Caco-2 (cell line): ENCODE data around the gene CLDN19. TPM values are rescaled to one million over a fixed set of nuclear protein-coding genes. Genes with fewer than 3 reads are reported as not detected.

Experiments
- BruUV-seq: library from RNA; stranded (reverse); fragments of 400-500 nt; replicated peaks from 2 replicates; lab custom pipeline; 2021; lab: Mats Ljungman, UMichigan
- CTCF ChIA-PET: fragments of 300-600 bp; sonication (Branson Sonifier 250); formaldehyde crosslinking; loops from one replicate; lab custom pipeline; 2022; ENCODE audit warnings: antibody characterized with exemption; lab: Charles Lee
- POLR2A ChIA-PET: fragments of 300-600 bp; sonication (Branson Sonifier 250); formaldehyde crosslinking; loops from one replicate; lab custom pipeline; 2022; ENCODE audit warnings: antibody characterized with exemption; lab: Charles Lee
- DNase-seq, 2 experiments: peaks; one replicate each; pipeline versions ENCODE4 v3.0.0 to v3.0.0-alpha.2; 2020 to 2022
- H3K27me3 ChIP-seq: replicated peaks from 2 replicates; pipeline ENCODE4 v1.6.0; 2011; ENCODE audit warnings: low read length; ENCODE audit not compliant: control insufficient read depth, insufficient read depth
- H3K36me3 ChIP-seq: 2 replicates; pipeline ENCODE4 v1.5.1; 2011; ENCODE audit warnings: low read length; ENCODE audit not compliant: control insufficient read depth, insufficient read depth
- H3K4me1 ChIP-seq: fragments of 250-450 bp; sonication (Bioruptor Pico); 2 replicates; pipeline ENCODE4 v1.5.1; 2020; ENCODE audit warnings: mild to moderate bottlenecking
- H3K4me3 ChIP-seq: 2 replicates; pipeline ENCODE4 v1.5.1; 2011; ENCODE audit warnings: low read depth, mild to moderate bottlenecking, control low read depth, low read length
- H3K9me3 ChIP-seq: fragments of 250-450 bp; sonication (Bioruptor Pico); 2 replicates; pipeline ENCODE4 v1.5.1; 2020; ENCODE audit warnings: mild to moderate bottlenecking, moderate library complexity
- H3K27ac Mint-ChIP-seq: one replicate; pipeline ENCODE4 v1.8.0; 2022; ENCODE audit warnings: mixed read lengths; ENCODE audit not compliant: unreplicated experiment
- H3K27me3 Mint-ChIP-seq: one replicate; pipeline ENCODE4 v1.8.0; 2022; ENCODE audit warnings: mixed read lengths; ENCODE audit not compliant: insufficient read depth, unreplicated experiment
- H3K36me3 Mint-ChIP-seq: one replicate; pipeline ENCODE4 v1.8.0; 2022; ENCODE audit warnings: mild to moderate bottlenecking, mixed read lengths; ENCODE audit not compliant: insufficient read depth, unreplicated experiment
- H3K4me1 Mint-ChIP-seq: one replicate; pipeline ENCODE4 v1.8.0; 2022; ENCODE audit warnings: low read depth, mixed read lengths; ENCODE audit not compliant: unreplicated experiment
- H3K4me3 Mint-ChIP-seq: one replicate; pipeline ENCODE4 v1.8.0; 2022; ENCODE audit warnings: mild to moderate bottlenecking, moderate library complexity, mixed read lengths; ENCODE audit not compliant: unreplicated experiment
- H3K9me3 Mint-ChIP-seq: one replicate; pipeline ENCODE4 v1.8.0; 2022; ENCODE audit warnings: mixed read lengths; ENCODE audit not compliant: unreplicated experiment
- intact Hi-C: fragments of 100-400 bp; cut with micrococcal nuclease; formaldehyde crosslinking; loops from one replicate; pipeline ENCODE4 v1.10.0; 2022; ENCODE audit not compliant: unreplicated experiment
- total RNA-seq: library from RNA; stranded (reverse); gene quantifications from 2 replicates; pipeline ENCODE4 v1.2.3, GENCODE V29; 2022
- TF ChIP-seq, protein P1 (sequence below), 2 experiments: fragments of 200-600 bp in 1 of 2; IDR thresholded peaks; 1 replicate in 1 of 2; 2 replicates in 1 of 2; pipeline versions ENCODE4 v1.5.1 to v1.8.0; 2011 to 2022; ENCODE audit warnings: antibody characterized with exemption in 1 of 2, control low read depth in 1 of 2, inconsistent platforms in 1 of 2, low read depth in 1 of 2, low read length in 1 of 2, mild to moderate bottlenecking in 1 of 2, moderate library complexity in 1 of 2; ENCODE audit not compliant: insufficient read depth in 1 of 2, severe bottlenecking in 1 of 2, unreplicated experiment in 1 of 2

CLDN19 gene
- total RNA-seq, 1 experiment from 2014 or later = 4.0 TPM

DNA sequence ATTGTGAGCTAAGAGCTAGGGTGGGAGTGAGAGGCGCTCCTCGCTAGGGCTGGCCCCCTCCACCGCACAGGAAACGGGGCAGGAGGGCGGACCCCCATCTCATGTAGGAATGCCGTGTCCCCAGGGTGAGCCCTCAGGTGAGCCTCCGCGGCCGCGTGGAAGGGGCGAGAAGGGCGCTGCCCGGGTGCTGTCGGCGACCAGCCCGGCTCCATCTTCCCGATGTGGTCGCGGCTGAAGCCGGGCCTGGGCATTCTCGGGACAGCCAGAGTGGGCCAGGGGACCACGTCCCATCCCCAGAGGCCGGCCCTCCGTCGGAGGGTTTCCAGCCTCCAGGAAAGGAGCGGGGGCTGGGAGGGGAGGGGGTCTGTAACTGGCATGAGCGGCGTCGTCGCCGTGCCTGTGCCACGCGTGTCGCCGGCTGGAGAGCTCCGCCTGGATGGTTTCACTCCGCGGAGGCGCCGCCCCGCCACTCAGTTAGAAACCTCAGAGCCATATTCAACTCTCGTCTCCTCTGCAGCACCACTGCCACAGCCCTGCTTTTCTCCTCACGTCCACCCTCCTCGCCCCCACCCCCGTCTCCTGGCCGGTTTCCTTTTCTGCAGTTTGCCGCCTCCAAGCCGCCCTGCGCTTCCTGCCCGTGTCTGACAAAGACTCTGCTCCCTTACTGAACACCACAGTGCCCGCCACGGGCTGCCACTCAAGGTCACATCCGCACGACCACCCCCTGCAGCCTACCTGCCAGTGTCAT, 45.1 kb upstream of the CLDN19 start, which contains the start of gene TMEM269:
Gene TMEM269, plus strand, starts transcription at position 46 of the 748 bp plus-strand sequence. CDS start 4,903 bp downstream, outside the sequence.
- Histone ChIP-seq H3K9me3 (no peaks in the 10 kb centered on the region), H3K36me3 (no peaks in the 10 kb centered on the region), H3K4me3 (no peak within 1 kb of the TSS), H3K27me3 (no peaks in the 10 kb centered on the region), H3K4me1 (no peaks in the 10 kb centered on the region)
- CTCF ChIA-PET = no interaction called here
- TF ChIP-seq, protein P1, sequence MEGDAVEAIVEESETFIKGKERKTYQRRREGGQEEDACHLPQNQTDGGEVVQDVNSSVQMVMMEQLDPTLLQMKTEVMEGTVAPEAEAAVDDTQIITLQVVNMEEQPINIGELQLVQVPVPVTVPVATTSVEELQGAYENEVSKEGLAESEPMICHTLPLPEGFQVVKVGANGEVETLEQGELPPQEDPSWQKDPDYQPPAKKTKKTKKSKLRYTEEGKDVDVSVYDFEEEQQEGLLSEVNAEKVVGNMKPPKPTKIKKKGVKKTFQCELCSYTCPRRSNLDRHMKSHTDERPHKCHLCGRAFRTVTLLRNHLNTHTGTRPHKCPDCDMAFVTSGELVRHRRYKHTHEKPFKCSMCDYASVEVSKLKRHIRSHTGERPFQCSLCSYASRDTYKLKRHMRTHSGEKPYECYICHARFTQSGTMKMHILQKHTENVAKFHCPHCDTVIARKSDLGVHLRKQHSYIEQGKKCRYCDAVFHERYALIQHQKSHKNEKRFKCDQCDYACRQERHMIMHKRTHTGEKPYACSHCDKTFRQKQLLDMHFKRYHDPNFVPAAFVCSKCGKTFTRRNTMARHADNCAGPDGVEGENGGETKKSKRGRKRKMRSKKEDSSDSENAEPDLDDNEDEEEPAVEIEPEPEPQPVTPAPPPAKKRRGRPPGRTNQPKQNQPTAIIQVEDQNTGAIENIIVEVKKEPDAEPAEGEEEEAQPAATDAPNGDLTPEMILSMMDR (IDR thresholded peaks at IDR 0.05; ENCODE audit: insufficient read depth in 1 of 2, low read depth in 1 of 2, low read length in 1 of 2, severe bottlenecking in 1 of 2, unreplicated experiment in 1 of 2) = no peak
- Mint-ChIP-seq H3K9me3 (no peaks in the 10 kb centered on the region), H3K36me3 (peaks cover 24% of the 10 kb centered on the region), H3K27me3 (no peaks in the 10 kb centered on the region), H3K4me3 (no peak within 1 kb of the TSS), H3K27ac (no peak within 1 kb of the TSS), H3K4me1 (no peaks in the 10 kb centered on the region)
- DNase-seq = no peak
- no TSS peak for BruUV-seq
- intact Hi-C loops = no loop called here
- POLR2A ChIA-PET = no interaction called here

DNA sequence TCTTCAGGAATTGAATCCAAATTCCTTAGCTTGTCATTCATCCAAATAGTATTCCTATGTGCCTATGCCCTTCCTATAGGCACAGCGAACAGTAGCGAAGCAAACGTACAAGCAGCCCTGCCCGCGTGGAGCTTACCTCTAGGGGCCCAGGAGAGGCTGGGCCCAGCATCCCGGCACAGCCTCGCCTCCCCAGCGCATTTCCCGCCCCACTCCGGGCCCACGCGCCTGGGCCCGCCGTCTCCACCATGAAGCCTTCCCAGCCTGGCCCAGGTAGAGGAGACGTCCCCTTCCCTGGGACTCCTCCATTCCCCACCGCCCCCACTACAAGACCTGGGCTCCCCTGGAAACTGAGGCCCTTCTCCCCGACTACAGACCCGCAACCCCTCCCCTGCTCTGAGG, 44.5 kb upstream of the CLDN19 start:
- Mint-ChIP-seq H3K27me3 (no peaks in the 10 kb centered on the region), H3K4me3 (no peak overlapping the region), H3K36me3 (peaks cover 24% of the 10 kb centered on the region), H3K27ac (no peak overlapping the region), H3K9me3 (no peaks in the 10 kb centered on the region), H3K4me1 (no peaks in the 10 kb centered on the region)
- Histone ChIP-seq H3K9me3 (no peaks in the 10 kb centered on the region), H3K4me3 (no peak overlapping the region), H3K36me3 (no peaks in the 10 kb centered on the region), H3K4me1 (no peaks in the 10 kb centered on the region), H3K27me3 (no peaks in the 10 kb centered on the region)
- BruUV-seq = no TSS peak
- TF ChIP-seq, protein P1 (IDR thresholded peaks at IDR 0.05; ENCODE audit: insufficient read depth in 1 of 2, low read depth in 1 of 2, low read length in 1 of 2, severe bottlenecking in 1 of 2, unreplicated experiment in 1 of 2) = no peak
- intact Hi-C loops = no loop called here
- POLR2A ChIA-PET = no interaction called here
- no peak for DNase-seq
- CTCF ChIA-PET = no interaction called here

DNA sequence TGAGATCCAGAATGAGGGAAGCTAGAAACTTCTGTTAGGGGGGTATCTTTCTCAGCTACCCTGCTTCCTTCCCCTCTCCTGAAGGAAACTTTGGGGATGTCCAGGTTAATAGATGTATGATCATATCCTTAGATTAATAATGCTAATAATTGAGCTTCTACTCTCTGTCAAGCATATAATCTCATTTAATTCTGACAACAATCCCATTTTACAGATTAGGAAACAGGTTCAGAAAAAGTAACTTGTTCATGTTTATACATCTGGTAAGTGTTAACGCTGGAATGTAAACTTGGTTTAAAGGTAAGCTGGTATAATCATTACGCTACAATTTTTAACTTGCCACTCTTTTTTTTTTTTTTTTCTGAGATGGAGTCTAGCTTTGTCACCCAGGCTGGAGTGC, 43.1 kb upstream of the CLDN19 start:
- Histone ChIP-seq H3K27me3 (no peaks in the 10 kb centered on the region), H3K9me3 (no peaks in the 10 kb centered on the region), H3K4me1 (no peaks in the 10 kb centered on the region), H3K36me3 (no peaks in the 10 kb centered on the region), H3K4me3 (no peak overlapping the region)
- Mint-ChIP-seq H3K27me3 (no peaks in the 10 kb centered on the region), H3K27ac (no peak overlapping the region), H3K36me3 (peaks cover 33% of the 10 kb centered on the region), H3K9me3 (no peaks in the 10 kb centered on the region), H3K4me1 (no peaks in the 10 kb centered on the region), H3K4me3 (no peak overlapping the region)
- BruUV-seq = no TSS peak
- TF ChIP-seq, protein P1 (IDR thresholded peaks at IDR 0.05; ENCODE audit: insufficient read depth in 1 of 2, low read depth in 1 of 2, low read length in 1 of 2, severe bottlenecking in 1 of 2, unreplicated experiment in 1 of 2) = no peak
- intact Hi-C loops = no loop called here
- ChIA-PET CTCF (interaction anchor here (1.0 kb wide), 1 partner anchor 24 kb away, joined by 3 read pairs; no protein-coding TSS in a partner anchor), POLR2A (no interaction called here)
- no peak for DNase-seq
